Fibroblast of peridontal ligament (primary cell): ENCODE measurements around the gene DYNLT2B.
"Not testable (repeated sequence)": the region's sequence is repeated elsewhere in the genome, so short reads cannot be mapped to it uniquely, and the experiment has no call there.

Source experiments
- DNase-seq: peaks from one replicate; pipeline ENCODE4 v3.0.0-alpha.2; 2010; ENCODE audit errors: extremely low read depth

DYNLT2B gene

DNA sequence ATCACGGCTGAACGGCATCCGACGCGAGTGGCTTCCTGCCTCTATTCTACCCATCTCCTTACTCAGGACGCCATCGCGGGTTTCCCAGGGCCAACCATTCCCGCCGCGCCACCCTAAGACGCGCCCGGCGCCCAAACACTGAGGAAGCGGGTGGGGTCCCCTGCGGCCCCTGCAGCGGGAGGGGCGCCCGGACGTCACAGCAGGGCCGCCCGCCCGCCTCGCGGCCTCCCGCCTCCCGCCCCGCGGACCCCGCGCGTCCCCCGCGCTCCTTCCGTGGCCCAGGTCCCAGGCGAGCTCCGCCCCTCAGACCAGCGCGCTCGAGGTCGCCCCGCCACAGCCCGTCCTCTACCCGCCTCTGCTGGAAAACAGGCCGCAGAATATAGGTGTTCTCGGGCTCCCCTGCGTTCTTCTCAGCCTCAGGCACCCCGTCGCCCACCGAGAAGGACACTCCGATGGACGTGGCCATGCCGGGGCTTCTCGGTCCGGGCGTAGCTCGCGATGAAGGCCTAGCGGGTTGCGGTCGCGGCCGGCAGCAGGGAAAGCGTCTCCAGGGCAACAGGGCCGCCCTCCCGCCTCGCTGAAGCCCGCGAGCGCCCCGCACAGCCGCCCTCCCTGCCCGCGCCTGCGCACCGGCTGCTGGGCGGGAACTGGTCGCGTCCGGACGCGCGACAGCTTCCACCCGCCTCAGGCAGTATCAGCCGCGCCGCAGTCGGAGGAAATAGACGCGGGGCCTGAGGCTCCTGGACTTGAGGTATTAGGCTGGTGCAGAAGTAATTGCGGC, at the start of gene DYNLT2B:
TSS of gene DYNLT2B (minus strand) at position 554 of the 781 bp plus-strand sequence. CDS start at position 466, 88 bp downstream.
- DNase-seq = peak; percentile 80

GRCh38 chr3:196365736-196366135, 47.7 kb upstream of the DYNLT2B start:
- DNase-seq = no peak

DNA sequence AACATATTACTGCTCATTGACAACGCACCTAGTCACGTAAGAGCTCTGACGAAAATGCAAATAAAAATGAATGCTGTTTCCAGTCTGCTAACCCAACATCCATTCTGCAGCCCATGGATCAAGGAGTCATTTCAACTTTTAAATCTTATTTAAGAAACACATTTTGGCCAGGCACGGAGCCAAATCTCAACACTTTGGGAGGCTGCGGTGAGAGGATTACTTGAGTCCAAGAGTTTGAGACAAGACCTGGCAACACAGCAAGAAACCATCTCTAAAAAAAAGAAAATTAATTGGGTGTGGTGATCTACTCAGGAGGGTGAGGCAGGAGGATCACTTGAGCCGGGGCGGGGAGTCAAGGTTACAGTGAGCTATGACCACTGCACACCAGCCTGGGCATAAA, 42.5 kb upstream of the DYNLT2B start:
- DNase-seq = no peak

DNA sequence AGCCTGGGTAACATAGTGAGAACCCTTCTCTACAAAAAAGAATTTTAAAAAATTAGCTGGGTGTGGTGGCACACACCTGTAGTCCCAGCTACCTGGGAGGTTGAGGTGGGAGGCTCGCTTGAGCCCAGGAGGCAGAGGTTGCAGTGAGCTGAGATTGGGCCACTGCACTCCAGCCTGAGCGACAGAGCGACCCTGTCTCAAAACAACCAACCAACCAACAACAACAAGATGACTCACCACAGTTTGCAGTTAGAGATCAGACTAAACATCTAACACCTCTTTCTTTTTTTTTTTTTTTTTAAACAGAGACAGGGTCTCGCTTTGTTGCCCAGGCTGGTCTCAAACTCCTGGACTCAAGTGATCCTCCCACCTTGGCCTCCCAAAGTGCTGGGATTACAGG, 40.5 kb upstream of the DYNLT2B start:
- not testable (repeated sequence) for DNase-seq

- no peak for DNase-seq
Measured at GRCh38 chr3:196357905-196358304, 39.9 kb upstream of the DYNLT2B start.

- no peak for DNase-seq
Measured at GRCh38 chr3:196356556-196356955, 38.5 kb upstream of the DYNLT2B start.

DNA sequence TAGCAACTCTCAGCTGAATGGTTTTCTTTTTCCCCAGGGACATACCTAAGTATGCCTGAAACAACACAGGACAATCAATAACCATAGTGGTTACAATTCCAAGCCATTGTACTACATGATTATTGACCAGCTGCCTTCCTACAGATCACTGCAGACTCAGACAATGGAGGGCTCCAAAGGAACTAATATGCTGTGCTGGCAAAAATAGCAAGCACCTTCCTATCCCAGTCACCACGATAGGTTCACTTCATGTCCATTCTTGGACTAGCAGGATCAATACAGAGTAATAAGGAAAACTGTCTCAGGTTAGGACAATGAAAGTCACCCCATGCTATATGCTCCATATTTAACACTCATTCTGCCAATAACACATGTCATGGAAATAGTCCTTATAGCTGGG, 37.6 kb upstream of the DYNLT2B start:
- no peak for DNase-seq

- no peak for DNase-seq
Measured at GRCh38 chr3:196354132-196354531, 36.1 kb upstream of the DYNLT2B start.

DNA sequence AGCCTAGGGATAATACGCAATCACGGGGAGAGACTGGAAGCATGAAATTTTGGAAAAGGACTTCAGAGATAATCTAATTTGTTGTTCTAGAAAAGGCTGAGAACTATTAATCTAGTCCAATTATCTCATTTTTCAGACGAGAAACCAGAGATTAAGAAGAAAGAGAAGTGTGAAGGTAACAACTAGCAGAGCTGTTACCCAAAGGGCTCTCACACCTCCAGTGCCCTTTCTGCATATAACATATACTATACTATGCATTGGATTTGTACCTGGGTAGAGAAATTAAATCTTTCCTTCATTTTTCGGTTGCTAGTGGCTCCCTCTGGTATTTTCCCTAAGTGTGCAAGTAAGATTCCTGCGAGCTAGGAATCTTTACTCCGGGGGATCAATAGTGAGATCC, 33.5 kb upstream of the DYNLT2B start:
- no peak for DNase-seq

DNA sequence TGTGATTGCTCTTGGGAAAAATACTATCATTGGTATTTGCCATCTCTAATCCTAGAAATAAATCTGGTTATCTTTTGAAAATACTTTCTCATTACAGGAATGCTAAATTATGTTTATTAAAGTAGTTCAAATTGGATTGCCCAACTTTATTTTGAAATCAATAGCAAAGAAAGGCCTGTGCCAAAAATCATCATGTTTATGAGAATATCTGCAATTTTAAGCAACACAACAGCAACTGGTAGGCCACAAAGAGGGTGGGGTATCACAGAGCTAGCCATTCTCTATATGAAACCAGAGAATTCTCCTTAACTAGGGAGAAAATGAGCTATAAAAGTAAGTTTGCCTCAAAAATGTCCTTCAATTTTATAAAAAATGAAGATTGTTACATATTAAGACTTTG, 32.0 kb upstream of the DYNLT2B start:
- no peak for DNase-seq

DNA sequence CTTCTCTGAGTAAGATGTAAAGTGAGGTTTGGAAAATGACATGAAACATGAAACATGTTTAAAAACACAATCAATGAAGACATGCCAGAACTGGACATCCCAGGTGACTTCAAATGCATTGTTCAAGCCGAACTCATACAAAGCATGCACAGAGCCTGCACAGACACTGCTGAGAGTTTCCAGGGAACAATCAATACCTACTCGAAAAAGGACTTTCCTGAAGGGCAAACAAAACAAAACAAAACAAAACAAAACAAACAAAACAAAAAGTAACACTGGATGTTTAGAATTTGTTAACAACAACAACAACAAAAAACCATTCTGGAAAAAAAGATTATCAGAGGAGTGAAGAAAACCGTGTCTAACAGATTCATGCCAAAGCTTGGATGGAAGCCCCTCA, 30.7 kb upstream of the DYNLT2B start:
- no peak for DNase-seq

GRCh38 chr3:196344663-196345062, 26.6 kb upstream of the DYNLT2B start:
- no peak for DNase-seq

DNA sequence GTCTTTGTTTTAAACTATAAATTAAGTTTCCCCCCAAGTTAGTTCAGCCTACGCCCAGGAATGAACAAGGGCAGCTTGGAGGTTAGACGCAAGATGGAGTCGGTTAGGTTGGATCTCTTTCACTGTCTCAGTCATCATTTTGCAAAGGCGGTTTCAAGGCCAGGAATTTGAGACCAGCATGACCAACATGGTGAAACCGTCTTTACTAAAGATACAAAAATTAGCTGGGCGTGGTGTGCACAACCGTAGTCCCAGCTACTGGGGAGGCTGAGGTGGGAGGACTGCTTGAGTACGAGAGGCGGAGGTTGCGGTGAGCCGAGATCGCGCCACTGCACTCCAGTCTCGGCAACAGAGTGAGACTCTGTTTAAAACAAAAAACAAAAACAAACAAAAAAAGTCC, 25.9 kb upstream of the DYNLT2B start:
- not testable (repeated sequence) for DNase-seq

- peak; percentile 71 for DNase-seq
Measured at GRCh38 chr3:196341137-196341536, 23.1 kb upstream of the DYNLT2B start.

GRCh38 chr3:196340466-196340865, 22.4 kb upstream of the DYNLT2B start:
- DNase-seq = no peak

DNA sequence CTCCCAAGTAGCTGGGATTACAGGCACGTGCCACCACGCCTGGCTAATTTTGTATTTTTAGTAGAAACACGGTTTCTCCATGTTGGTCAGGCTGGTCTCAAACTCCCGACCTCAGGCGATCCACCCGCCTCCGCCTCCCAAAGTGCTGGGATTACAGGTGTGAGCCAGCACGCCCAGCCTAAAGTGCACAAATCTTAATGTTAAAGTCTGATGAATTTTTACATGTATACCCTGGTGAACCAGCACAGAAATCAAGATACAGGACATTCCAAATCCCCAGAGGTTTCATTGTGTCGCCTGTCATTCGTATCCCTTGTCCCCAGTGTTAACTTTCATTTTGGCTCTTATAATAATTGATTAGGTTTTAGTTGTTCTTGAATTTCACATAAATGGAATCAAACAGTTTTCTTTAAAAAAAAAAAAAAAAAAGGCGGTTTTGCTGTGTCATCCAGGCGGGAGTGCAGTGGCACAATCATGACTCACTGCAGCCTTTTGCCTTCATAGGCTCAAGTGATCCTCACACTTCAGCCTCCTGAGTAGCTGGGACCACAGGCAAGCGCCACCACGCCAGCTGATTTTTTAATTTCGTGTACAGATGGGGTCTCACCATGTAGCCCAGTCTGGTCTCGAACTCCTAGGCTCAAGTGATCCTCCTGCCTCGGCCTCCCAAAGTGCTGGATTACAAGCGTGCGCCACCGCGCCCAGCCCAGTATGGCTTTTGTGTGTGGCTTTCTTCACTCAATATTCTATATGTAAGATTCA, 21.6 kb upstream of the DYNLT2B start:
- peak; percentile 72 for DNase-seq

GRCh38 chr3:196339044-196339443, 21.0 kb upstream of the DYNLT2B start:
- DNase-seq = no peak

DNA sequence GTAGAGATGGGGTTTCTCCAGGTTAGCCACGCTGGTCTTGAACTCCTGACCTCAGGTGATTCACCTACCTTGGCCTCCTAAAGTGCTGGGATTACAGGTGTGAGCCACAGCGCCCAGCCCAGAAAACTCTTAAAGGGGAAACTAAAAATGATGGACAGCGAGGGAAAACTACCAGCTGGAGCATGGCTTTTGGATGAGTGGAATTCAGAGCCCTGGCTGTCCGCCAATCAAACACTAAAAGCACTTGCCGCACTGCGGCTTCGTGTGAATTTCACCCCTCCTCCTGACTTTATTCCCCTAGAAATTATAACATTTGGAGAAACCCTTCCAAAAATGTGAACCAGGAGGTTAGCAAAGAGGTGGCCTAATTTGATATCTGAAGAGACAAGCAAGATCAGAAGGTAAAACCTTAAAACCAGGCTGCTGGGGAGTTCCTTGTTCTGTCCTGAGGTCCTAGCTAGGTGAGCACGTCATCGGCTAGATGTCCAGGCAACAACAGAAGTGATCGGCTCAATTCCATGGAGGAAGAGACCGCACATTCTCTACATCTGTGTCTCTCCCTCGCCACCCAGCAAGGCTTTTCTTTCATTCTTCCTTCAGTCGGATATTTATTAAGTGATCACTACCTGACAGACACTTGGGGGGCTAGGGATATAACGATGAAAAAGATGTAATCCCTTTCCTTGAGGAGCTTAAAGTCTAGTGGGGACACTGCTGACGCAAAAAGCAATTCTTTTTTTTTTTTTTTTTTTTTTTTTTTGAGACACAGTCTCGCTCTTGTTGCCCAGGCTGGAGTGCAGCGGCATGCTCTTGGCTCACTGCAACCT, 18.5 kb upstream of the DYNLT2B start:
- DNase-seq = no peak

DNA sequence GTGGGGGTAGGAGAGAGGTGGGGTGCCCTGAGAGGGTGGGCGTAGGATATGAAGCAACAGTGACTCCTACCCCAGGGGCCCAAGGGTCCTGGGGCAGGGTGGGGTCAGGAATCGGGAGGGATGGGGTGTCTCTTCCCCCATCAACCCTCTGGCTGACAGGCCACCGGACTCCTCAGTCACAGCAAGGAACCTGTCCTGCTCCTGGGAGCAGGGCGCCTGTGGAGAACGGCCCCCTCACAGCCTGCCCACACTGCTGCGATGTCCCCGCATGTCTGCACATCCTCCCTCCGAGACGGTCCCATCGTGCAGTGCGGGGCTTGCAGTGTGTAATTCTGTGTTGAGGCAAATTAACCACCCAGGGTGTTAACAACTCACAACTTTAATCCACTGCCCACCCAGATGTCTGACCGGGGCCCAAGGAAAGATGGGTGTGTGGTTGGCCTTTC, 17.5 kb upstream of the DYNLT2B start:
- no peak for DNase-seq

- no peak for DNase-seq
Measured at GRCh38 chr3:196334982-196335381, 16.9 kb upstream of the DYNLT2B start.

DNA sequence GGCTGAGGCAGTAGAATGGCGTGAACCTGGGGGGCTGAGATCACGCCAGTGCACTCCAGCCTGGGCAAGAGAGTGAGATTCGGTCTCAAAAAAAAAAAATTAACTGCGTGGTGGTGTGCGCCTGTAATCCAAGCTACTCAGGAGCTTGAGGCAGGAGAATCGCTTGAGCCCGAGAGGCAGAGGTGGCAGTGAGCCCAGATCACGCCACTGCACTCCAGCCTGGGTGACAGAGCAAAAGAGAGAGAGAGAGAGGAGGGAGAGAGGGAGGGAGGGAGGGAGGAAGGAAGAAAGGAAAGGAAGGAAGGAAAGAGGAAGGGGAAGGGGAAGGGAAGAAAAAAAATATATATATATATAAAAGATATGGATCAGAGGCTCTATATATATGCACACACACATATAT, 14.1 kb upstream of the DYNLT2B start:
- no peak for DNase-seq

DNA sequence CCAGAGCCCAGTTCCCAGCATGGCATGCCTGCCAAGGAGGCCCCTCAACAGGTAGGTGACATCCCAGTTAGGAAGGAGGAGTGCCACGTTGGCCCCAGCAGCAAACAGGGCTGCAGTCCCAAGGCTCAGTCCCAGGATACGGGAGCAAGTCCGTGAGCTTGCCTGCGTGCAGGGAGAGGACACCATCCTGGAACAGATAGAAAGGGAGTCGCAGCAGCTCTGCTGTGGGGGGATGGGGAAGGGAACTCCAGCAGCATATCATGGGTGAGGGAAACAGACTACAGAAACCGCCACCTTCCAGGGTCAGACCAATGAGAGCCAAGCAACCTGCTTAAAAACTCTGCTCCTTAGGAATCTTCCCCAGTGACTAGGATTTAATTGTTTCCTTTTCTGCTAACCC, 9.4 kb upstream of the DYNLT2B start:
- no peak for DNase-seq
